HG03064 (cell line): ENCODE measurements around the gene GHRH.

Source experiments
- ATAC-seq: cut with Tn5 transposase; IDR thresholded peaks from one replicate; pipeline ENCODE4 v1.9.1; 2021; ENCODE audit warnings: low read depth; ENCODE audit not compliant: unreplicated experiment

The GHRH gene

GRCh38 chr20:37291724-37292126 is 30.1 kb upstream of the GHRH start:
- ATAC-seq: no peak

- no peak for ATAC-seq
Observed at GRCh38 chr20:37290158-37290810, 28.7 kb upstream of the GHRH start.

- ATAC-seq: no peak
Observed at GRCh38 chr20:37288091-37288490, 26.5 kb upstream of the GHRH start.

GRCh38 chr20:37285664-37286374 is 24.2 kb upstream of the GHRH start:
- no peak for ATAC-seq

- ATAC-seq: no peak
Observed at GRCh38 chr20:37284691-37285161, 23.1 kb upstream of the GHRH start.

GRCh38 chr20:37283530-37284195 is 22.0 kb upstream of the GHRH start:
- no peak for ATAC-seq

- ATAC-seq: no peak
Observed at GRCh38 chr20:37282556-37282955, 20.9 kb upstream of the GHRH start.

- no peak for ATAC-seq
Observed at GRCh38 chr20:37280403-37280802, 18.8 kb upstream of the GHRH start.

- ATAC-seq: no peak
Observed at GRCh38 chr20:37279820-37280219, 18.2 kb upstream of the GHRH start.

GRCh38 chr20:37278966-37279590 is 17.5 kb upstream of the GHRH start:
- ATAC-seq: no peak

GRCh38 chr20:37277253-37277593 is 15.6 kb upstream of the GHRH start:
- ATAC-seq: no peak

GRCh38 chr20:37276494-37277252 is 15.1 kb upstream of the GHRH start:
- no peak for ATAC-seq

- ATAC-seq: no peak
Observed at GRCh38 chr20:37274851-37275524, 13.4 kb upstream of the GHRH start.

GRCh38 chr20:37273988-37274387 is 12.4 kb upstream of the GHRH start:
- no peak for ATAC-seq

- ATAC-seq: no peak
Observed at GRCh38 chr20:37271421-37271768, 9.8 kb upstream of the GHRH start.

GRCh38 chr20:37270576-37271420 is 9.2 kb upstream of the GHRH start:
- ATAC-seq: no peak

- ATAC-seq: no peak
Observed at GRCh38 chr20:37267667-37268313, 6.2 kb upstream of the GHRH start.

- no peak for ATAC-seq
Observed at GRCh38 chr20:37266940-37267666, 5.5 kb upstream of the GHRH start.
